ENCODE data around the gene RABGAP1. TPM values are rescaled to one million over a fixed set of nuclear protein-coding genes. Genes with fewer than 3 reads are reported as not detected.

RABGAP1 gene
- total RNA-seq, 1 donor from 2014 or later: 66.8 TPM

DNA sequence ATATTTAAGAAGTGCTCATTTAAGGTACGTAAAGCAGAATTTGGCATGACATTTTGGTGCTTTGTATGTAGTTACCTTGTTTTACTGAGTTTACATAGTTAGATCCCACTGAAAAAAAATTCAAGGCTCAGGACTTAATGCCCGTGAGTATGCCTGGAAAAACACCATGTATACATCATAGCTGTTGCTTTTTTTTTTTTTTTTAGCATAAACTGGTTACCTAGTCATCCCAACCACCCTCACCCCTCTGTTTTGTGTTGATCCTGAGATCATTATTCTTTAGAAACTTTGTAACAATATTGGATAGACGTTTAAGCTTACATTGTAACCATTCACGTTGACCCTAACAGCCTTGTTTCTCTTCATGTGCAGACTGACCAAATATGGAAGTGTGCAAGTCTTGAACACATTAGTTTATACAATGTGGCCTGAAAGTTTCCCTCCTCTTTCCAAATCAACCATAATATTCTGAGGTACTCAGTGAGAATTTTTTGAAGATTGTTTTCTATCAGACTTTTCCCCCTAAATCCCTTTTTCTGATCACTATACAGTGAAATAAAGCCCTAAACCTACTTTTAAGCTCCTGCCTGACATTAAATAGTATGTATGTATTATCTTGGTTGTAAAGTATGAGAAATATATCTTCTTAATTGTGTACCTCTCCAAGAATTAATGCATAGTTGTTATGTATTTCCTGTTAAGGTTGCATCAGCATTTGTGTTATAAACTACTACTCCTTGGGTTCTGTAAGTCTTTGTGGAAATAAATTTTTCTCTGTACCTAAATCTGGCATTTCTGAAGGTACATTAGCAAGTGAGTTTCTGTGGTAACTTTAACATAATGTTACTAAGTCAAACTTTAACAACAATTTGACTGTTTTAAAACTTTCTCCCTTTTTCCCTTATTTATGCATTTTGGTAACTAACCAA, 4.4 kb downstream of the RABGAP1 start:
- no peak for DNase-seq

DNA sequence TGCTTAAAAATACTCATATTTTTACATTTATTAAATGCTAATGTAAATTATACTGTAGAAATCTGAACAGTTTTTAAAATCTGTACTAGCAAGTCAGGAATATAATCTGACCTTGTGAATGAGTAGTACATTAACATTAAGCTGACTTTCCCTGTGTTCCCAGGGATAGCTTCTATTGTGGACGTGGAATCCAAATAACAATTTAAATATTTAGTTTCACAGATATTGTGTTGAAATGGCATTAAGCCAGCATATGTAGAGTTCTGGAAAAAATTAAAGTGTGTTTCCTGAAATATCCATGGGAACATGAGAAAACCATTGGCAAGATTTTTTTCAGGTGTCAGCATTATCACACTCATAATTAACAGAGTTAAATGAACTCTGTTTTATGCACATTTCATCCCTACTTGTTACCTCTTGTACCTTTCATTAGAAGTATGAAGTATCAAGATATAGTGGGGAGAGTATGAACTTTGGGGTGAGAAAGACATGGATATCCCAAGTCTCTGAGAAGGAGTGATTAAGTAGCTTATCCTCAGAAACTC, 5.7 kb downstream of the RABGAP1 start:
- DNase-seq: no peak

DNA sequence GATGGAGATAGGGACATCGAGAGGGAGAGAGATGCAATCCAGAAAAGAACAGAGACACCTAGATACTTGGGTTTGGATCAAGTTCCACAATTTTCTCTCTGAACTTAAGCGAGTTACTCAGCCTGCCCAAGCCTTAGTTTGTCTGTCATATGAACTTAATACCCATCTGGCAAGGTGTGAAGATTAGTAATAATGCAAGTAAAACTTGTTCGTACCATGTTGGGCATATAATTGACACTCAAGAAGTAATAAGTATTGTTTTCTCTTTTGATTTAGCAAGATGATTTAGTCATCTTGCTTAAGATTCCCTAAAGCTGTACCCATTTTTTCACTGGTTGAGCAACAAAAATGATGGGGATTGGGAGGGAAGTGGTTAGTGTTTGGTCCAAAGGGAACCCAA, 7.5 kb downstream of the RABGAP1 start:
- no peak for DNase-seq

DNA sequence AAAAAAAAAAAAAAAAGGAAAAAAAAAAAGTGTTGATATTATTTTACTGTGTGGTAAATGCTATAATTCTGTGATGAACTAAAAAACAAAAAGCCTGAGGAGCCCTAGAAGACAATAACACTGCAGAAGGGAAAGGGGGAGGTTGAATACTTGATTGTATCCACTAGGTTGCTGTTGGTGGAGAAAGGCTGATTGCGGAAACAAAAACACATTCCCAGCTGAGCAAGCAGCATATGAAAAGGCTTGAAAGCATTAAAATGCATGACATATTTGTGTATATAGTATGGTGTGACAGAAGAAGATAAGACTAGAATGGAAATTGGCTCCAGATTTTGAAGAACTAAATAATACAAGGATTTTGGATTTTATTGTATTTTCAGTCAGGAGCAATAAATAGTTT, 8.9 kb downstream of the RABGAP1 start:
- DNase-seq: peak; percentile 5

DNA sequence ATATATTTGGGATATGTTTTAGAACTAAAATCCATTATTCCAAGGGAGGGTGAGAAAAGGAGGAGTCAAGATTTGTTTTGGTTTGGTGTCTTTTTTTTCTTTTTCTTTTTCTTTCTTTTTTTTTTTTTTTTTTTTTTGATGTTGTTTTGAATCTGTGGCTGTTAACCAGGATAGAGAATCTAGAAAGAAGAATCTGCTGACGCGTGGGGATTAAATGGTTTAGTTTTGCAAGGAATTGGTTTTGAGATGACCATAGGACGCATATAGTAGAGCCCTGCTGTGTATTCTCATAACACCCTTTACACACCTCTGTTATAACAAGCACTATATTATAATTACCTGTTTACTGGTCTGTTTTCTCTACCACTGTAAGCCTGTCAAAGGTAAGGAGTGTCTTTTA, 9.4 kb downstream of the RABGAP1 start:
- DNase-seq: no peak

DNA sequence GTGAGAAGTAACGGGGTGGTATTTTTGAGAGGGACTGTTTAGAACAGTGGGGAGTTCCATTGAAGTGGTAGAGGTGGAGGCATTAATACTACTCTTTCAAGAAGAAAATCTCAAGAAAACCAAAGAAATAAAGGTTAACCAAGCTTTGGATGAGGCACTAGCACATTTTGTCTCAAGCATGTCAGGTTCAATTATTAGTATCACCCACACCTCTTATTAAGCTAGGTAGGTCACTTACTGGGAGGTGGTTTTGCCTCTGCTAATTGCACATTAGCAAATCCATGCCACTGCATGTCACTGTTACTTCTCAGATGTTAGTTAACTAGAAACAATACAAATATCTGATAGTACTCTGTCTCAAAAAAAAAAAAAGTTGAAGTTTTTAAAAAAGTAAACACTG, 10.2 kb downstream of the RABGAP1 start:
- no peak for DNase-seq

DNA sequence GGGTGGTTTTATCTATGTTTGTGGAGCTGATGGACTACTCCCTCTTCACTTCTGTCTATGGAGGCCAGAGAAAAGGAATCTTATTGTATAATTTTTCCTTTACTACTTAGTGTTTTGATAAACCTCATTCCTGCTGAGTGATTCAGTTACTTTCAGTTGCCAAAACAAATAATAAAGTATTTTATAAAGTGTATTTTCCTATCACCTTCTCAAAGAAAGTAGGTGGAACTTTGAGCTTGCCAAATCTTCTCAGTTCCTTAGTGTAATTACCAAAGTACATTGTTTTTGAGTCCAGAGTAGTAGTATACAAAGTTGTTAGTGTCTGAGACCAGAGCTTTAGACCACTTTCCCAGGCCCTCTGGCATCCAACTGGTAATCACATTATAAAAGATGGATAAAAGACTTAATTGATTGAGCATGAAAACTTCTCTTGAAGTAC, 13.5 kb downstream of the RABGAP1 start:
- DNase-seq: no peak

DNA sequence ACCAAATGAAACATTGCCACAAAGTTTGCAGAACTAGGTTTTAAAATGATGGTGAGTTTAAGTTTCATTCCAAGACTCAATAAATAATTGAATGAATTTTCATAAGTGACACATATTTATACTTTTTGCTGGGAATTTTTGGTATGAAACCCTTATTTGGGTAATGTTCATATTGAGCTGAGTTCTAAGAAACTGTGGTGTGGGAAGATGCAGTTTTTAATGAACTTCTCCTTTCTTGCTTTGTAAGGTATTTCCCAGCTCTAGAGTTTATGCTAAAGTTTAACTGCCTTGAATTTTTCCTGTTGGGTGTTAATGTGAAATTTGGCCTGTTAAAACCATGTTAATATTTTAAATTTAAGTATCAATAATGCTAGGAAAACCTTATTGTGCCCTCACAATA, 15.1 kb downstream of the RABGAP1 start:
- DNase-seq: no peak

DNA sequence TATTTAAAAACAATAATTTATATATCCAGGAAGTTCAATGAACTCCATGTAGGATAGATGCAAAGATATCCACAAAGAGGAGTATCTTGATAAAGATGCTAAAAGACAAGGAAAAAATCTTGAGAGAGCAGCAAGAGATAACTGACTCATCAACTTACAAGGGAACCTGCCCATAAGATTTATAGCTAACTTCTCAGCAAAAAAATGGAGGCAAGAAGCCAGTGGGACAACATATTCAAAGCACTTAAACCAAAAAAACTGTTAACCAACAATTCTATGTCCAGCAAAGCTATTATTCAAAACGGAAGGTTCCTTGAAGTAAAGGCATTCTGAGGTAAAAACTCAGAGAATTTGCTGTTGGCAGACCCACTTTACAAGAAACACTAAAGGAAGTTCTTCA, 20.3 kb downstream of the RABGAP1 start:
- DNase-seq: no peak

DNA sequence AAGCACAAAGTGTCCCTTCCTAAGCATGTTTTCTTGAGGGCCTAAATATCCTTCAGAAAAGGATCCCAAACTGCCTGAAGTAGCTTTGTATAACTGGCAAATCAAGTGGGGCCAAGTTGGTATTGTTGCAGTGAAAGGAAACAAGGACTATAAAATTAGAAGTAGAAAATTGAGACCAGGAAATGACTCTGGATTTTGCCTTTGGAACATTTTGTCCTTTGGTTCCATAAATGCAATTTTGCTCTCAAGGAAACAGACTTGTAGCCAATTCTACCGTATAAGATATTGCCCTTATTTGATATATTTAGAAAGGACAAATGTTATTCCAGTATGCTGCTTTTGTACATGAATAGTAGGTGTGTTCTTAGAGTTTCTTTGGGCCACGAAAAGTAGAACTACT, 34.4 kb downstream of the RABGAP1 start:
- DNase-seq: no peak

DNA sequence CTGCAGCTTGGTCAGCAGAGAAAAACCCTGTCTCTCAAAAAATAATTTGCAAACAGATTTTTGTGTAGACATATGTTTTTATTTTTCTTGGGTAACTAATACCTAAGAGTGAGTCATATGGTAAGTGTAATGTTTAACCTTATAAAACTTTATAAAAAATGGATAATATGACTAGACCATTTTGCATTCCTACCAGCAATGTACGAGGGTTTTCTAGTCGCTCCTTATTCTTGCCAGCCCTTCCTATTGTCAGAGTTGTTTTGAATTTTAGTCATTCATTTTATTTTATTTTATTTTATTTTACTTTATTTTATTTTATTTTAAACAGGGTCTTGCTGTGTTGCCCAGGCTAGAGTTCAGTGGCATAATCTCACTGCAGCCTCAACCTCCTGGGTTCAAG, 37.8 kb downstream of the RABGAP1 start:
- DNase-seq: no peak

DNA sequence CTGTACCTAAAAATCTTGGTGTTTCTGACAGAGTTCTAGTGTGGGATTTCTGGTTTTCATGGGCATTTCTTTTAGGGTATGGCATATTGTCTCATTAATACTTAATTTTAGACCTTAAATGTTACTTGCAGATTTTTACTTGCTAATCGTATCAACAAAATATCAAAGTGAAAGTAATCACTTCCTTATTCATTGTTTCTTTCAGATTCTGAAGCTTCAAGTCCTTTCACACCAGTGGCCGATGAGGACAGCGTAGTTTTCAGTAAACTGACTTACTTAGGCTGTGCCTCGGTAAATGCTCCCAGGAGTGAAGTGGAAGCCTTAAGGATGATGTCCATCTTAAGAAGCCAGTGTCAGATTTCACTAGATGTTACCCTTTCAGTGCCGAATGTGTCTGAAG, 45.2 kb downstream of the RABGAP1 start:
- no peak for DNase-seq

DNA sequence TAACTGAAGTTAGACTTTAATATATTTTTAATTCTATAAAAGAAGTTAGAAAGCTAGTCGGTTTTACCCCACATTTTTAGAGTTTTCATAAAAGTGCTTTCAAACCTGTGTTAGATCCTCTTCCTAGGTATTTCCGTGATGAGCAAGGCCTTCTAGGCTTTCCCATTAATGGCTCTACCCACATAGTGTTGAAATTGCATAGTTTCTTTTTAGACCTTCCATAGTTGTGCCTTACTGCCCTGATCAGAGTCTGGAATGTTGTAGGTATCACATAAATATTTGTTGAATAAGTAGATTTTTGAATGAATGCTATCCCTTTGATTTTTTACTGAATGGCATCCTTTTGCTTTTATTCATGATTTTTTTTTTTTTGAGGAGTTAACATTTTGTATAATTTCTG, 47.3 kb downstream of the RABGAP1 start:
- DNase-seq: no peak

DNA sequence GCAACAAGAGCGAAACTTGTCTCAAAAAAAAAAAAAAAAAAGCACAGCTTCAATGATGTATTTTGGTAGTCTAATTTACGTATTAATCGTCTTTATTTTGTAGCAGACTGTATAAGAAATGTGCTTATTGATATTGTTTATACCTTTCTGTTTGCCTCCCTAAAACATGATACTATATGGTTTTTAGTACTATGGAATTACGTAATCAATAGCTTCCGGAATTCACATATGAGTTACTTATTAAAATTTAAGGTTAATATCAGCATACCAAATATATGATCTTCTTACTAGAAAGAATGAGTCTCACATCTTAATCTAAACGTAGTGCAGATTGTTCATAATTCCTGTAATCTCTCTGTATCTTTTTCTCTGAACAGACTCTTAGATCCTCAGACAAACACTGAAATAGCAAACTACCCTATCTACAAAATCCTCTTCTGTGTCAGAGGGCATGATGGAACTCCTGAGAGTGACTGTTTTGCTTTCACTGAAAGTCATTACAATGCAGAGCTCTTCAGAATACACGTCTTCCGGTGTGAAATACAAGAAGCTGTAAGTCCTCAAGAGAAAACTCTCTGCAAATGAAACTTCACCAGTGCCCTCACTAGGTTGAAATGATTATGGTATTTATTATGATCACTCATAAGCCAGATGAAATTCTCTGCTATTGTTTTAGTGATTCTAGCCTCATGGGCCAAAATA, 48.3 kb downstream of the RABGAP1 start:
- DNase-seq: no peak

DNA sequence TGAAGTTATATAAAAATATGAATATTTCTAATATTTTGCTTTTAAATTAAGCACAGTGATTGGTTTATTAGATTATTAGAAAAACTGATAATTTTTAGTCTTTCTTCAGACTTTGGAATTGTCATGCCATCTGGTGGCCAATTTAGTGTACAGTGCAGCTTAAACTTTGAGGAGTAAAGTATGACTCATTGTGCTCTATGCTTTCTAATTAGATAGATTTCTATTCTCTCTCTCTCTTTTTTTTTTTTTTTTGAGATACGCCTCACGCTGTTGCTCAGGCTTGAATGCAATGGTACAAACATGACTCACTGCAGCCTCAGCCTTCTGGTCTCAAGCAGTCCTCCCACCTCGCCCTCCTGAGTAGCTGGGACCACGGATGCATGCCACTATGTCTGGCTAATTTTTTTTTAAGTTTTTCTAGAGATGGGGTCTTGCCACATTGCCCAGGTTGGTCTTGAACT, 50.6 kb downstream of the RABGAP1 start:
- DNase-seq: peak; percentile 41

DNA sequence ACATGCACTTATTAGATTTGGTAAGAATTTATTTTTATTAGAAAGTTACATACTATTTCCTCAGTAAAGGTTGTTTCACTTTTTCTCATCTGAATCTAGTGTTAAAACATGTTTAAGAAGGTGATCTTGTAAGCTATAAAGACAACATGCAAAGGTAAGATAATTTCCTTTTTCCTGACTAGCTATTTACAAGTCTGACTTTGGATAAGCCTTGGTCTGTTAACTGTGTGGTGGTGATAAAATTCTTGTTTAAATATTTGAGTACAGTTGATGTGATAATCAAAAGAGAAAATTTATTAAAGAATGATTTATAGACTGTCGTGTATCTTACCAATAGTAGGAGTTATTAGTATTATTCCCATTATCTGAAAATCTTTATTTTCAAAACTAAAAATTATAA, 55.8 kb downstream of the RABGAP1 start:
- DNase-seq: no peak

DNA sequence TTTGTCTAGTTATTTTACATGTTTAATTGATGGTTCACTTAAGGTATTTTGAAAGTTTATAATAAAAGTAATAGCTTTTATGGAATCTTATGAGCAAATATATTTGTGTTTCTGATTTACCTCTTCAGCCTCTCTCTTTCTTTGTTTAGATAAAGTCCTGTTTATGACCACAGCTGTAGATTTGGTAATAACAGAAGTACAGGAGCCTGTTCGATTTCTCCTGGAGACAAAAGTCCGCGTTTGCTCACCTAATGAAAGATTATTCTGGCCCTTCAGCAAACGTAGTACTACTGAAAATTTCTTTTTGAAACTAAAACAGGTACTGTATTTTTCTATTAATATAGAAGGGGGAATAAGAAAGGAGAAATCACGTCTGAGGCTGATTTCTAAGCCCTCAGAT, 57.6 kb downstream of the RABGAP1 start:
- no peak for DNase-seq

DNA sequence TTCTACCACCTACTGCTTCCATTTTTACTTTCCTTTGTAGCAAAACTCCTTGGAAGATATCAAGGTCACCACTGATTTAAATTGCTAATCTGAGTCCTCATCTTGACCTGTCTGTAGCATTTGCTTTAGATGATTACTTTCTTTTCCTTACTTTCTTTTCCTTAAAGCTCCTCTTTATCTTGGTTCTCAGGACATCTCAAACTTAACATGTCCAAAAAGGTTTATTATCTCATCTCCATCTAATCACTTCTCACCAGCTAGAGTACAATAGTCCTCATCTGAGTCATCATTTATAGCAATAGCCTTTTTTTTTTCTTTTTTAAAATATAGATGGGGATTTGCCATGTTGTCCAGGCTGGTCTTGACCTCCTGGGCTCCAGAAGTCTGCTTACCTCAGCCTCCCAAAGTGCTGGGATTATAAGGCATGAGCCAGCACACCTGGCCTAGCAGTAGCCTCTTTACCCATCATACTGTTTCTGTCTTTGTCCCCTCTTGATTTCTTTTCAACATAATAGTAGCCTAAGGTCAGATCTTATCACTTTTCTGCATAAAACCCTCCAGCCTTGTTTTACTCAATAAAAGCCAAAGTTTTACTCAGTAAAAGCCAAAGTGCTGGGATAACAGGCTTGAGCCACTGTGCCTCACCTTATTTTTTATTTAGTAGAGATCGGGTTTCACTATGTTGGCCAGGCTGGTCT, 59.7 kb downstream of the RABGAP1 start:
- no peak for DNase-seq

DNA sequence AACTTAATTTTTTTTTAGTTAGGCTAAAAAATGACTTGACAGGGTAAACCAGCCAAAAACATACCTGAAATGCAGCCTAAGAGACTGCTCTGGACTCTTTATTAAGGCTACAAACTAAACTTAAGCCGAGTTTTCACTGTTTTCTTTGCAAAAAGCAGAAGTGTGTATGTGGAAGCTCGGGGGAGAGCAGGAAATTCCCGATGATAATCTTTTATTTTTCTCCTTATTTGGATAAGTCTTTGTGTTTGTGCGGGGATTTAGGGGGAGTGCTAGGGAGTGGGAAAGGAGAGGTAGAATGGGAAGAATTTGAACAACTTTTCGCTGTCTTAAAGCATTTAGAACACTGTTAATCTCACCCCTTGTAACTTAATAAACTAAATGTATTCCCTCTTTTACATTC, 61.9 kb downstream of the RABGAP1 start:
- no peak for DNase-seq

DNA sequence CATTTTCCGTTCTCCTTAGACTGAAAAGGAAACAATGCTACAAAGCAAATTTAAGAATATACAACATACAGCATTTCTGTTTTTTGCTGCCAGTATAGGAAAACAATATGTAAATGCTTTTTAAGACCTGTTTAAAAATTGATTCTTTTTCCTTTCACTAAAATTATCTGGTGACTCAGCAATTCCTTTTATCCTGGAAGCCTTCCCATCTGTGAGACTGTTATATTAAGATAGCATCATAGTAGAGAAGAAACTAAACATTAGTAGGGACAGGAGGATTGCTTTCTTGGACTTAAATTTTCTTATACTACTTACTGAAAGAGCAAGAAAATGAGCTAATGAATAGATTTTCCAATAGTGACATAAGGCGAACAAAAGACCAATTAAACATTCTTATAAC, 62.6 kb downstream of the RABGAP1 start:
- DNase-seq: no peak

DNA sequence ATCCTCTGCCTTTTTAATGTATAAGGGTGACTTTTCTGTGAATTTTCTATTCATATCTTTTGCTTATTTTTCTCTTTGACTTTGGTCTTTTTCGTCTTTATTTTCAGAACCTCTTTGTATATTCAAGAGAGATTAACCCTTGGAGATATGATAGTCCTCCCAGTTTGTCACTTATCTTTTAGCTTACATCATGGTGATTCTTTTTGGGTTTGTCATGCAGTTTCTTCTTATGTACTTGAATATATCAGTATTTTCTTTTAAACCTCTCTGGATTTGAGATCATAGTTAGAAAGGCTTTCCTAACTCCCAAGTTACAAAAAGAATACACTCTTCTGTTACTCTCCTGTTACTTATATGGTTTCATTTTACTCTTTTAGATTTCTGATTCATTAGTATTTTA, 65.1 kb downstream of the RABGAP1 start:
- DNase-seq: no peak

DNA sequence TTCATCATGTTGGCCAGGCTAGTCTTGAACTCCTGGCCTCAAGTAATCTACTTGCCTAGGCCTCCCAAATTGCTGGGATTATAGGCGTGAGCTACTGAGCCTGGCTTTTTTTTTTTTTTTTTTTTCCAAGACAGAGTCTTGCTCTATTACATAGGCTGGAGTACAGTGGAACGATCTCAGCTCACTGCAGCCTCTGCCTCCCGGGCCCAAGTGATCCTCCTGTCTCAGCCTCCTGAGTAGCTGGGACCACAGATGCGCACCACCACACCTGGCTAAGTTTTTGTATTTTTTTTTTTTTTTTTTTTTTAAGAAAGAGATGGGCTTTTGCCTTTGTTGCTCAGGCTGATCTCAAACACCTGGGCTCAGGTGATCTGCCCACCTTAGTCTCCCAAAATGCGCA, 66.4 kb downstream of the RABGAP1 start:
- no peak for DNase-seq

DNA sequence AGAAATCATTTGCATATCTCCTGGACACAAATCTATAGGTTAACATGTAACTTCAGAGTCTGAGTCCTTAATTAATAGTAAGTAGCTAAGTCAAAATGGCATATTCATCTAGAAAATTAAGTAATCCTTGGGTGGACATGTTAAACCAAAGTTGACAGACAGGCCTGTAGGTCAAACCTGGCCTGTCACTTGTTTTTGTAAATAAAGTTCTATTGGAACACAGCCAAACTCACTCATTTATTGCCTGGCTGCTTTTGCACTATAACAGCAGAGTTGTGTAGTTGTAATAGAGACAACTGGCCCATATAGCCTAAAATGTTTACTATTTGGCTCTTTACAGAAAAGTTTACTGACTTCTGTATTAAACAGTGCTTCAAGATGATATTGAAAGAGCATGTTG, 68.1 kb downstream of the RABGAP1 start:
- DNase-seq: no peak

Measured in skin of body (tissue), 2 donors.